ENCODE results near the gene GLB1L.
A peak's percentile ranks its signal among the peaks of the same experiment; 100 is the strongest.

The GLB1L gene

DNA sequence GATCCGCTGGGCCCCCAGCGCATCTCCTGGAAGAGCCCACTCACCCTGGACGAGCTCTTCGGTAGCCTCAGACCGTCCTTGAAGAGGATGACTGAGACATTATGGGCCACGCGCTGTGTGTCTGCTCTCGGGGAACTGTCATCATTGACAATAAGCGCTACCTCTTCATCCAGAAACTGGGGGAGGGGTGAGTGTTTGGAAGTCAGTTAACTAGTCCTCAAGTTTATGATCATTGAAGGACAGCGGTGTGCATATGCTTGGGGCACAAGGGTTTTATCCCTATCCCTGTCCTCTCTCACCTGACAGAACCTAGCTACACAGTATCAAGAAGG is 621 bp upstream of the GLB1L start:
- no peak for DNase-seq (ENCODE audit: low spot score)
- TF ChIP-seq, protein P1, sequence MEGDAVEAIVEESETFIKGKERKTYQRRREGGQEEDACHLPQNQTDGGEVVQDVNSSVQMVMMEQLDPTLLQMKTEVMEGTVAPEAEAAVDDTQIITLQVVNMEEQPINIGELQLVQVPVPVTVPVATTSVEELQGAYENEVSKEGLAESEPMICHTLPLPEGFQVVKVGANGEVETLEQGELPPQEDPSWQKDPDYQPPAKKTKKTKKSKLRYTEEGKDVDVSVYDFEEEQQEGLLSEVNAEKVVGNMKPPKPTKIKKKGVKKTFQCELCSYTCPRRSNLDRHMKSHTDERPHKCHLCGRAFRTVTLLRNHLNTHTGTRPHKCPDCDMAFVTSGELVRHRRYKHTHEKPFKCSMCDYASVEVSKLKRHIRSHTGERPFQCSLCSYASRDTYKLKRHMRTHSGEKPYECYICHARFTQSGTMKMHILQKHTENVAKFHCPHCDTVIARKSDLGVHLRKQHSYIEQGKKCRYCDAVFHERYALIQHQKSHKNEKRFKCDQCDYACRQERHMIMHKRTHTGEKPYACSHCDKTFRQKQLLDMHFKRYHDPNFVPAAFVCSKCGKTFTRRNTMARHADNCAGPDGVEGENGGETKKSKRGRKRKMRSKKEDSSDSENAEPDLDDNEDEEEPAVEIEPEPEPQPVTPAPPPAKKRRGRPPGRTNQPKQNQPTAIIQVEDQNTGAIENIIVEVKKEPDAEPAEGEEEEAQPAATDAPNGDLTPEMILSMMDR (IDR thresholded peaks at IDR 0.05; ENCODE audit: extremely low read depth, missing control alignments), result no peak

DNA sequence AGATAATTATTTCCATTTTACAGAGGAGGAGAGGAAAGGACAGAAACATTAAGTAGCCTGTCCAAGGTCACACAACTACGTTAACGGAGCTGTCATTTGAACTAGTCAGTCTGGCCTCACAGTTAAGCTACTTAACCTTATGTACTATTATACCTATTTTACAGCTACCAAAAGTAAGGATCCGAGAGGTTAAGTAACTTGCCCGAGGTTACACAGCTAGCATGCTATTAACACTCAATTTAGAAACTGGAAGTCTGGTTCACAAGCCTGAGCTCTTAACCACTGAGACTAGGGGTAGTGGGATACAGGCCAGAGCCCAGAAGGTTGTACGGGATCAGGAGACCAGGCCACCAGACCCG is 476 bp downstream of the GLB1L start:
- TF ChIP-seq, protein P1 (IDR thresholded peaks at IDR 0.05; ENCODE audit: extremely low read depth, missing control alignments), result no peak
- DNase-seq (ENCODE audit: low spot score), result no peak

DNA sequence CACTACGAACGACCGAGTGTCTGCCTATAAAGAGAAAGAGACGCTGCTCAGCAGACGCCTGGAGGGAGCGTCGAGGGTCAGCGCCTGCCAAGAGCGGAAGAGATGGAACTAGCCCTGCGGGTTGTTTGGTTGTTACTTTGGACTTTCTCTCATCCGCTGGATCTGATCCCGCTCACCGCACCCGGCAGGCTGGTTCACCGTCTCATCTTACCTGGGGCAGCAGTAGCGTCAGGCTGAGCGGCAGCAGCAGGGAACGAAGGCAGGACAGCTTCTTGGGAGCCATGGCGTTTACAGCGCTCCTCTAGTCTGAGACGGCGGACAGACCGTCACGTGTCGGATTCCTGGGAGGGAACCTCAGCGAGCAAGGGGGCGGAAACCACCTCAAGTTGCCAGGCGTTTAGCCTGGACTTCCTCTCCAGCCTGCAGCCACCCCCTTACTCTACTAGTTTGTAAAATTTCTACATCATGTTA is 1.9 kb downstream of the GLB1L start:
- no peak for DNase-seq (ENCODE audit: low spot score)
- TF ChIP-seq, protein P1 (IDR thresholded peaks at IDR 0.05; ENCODE audit: extremely low read depth, missing control alignments), result no peak

DNA sequence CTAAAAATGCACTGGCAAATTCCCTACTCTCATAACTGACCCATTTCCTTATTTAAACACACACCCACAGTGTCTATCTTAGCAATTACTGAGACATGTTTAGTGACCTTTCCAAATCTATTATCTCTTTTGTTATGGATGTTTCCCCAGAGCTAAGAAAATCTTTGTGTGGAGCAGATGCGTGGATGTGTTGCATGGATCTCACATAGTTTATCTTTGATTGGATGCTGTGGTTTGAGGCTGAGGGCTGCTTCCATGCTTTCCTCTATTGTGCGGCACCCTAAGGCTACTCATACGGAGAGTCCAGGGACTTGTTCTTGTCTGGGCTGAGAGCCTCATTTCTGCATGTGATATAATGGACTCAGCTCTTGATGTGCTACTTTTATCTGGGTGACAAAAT is 10.9 kb downstream of the GLB1L start:
- TF ChIP-seq, protein P1 (IDR thresholded peaks at IDR 0.05; ENCODE audit: extremely low read depth, missing control alignments), result no peak

DNA sequence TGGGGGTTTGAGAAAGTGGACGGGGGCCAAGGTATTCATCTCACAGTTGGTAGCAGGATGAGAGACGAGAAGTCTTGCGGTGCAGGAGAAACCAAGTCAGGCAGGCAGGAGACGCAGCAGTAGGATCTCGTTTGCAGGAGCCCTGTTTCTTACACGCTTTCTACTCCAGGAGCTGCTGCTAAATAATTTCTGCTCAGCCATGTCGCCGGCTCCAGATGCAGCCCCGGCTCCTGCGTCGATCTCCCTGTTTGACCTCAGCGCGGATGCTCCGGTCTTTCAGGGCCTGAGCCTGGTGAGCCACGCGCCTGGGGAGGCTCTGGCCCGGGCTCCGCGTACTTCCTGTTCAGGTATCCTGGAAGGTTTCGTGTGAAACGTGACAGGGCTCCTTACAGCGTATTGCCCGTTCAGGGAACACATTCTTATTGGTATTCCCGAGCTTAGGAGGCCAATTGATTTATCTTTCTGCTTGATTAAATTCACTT is 15.1 kb downstream of the GLB1L start:
- TF ChIP-seq, protein P1 (IDR thresholded peaks at IDR 0.05; ENCODE audit: extremely low read depth, missing control alignments), result no peak
- DNase-seq (ENCODE audit: low spot score), result peak; percentile 55

More for the DNA sequence above, 10.9 kb downstream of the GLB1L start:
- no peak for DNase-seq (ENCODE audit: low spot score)

DNA sequence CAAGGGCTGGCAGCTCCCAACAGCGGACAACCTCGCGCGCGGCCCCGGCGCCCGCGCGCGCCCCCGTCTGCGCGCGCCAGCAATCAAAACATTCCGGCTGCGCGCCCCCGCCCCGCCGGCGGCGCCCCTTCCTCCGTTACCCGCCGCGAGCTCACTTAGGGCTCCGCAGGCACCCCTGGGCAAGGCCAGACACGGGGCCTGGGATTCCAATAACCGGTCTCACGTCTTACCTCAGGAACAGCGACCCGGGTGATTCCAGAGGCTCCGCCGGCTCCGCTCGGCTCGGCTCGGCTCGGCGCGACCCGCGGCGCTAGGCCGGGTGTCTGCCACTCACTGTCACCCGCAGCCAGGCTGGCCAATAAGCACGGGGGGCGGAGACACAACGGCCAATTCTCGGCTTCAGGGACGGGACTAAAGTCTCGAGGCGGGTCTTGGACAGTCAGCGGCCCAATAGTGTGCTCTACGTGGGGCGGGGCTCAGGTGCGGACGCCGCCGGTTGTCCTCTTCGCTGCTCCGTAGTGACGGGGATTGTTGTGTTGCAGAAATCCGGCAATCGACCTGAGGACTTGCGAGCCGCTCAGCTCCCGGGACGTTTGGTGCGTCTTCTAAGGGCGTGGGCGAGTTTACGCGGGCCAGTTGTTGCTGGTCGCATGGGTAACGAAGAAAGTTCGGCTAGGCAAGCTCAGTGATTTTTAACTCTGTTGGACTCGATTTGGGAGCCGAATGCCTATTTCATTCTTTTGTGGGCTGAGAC is 15.8 kb downstream of the GLB1L start, which contains the start of the genes ANKZF1 and ATG9A:
TSS of gene ANKZF1 (plus strand) at position 502 of the 754 bp plus-strand sequence. CDS start 452 bp downstream, outside the sequence.
TSS of gene ATG9A (minus strand) at position 332 of the 754 bp plus-strand sequence. CDS start 1,612 bp downstream, outside the sequence.
- DNase-seq (ENCODE audit: low spot score), result peak; percentile 99
- TF ChIP-seq, protein P1 (IDR thresholded peaks at IDR 0.05; ENCODE audit: extremely low read depth, missing control alignments), result no peak

DNA sequence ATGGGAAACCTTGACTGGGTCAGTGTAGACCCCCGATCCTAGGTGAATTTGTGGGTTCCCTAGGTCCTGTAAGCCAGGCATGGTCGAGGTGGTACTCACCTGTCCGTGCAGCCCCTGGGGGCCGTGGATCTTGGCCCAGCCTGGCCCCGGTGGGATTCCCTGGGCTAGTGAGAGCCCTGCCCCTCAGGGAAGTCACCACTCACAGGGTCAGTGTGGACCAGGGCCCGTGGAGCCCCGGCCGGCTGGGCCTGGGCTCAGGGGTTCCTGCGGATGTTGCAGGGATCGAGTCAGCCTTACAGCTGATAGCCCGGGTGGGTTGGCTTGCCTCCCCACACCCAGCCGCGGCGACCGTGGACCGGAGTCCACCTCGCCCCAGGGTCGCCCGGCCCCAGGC is 16.3 kb downstream of the GLB1L start:
- DNase-seq (ENCODE audit: low spot score), result no peak
- TF ChIP-seq, protein P1 (IDR thresholded peaks at IDR 0.05; ENCODE audit: extremely low read depth, missing control alignments), result no peak
